Left ventricle myocardium inferior (tissue), 1 donor: ENCODE results near the gene MET. TPM values are rescaled to one million over a fixed set of nuclear protein-coding genes. Genes with fewer than 3 reads are reported as not detected.

Experiments used
- DNase-seq: peaks from one replicate; pipeline ENCODE4 v3.0.0-alpha.2; 2020
- H3K27ac ChIP-seq: fragments of 200-600 bp; replicated peaks from 2 replicates; pipeline ENCODE4 v1.8.0; 2021
- H3K27me3 ChIP-seq: fragments of 200-600 bp; 2 replicates; pipeline ENCODE4 v1.8.0; 2021; ENCODE audit warnings: low read depth
- H3K36me3 ChIP-seq: fragments of 200-600 bp; 2 replicates; pipeline ENCODE4 v1.8.0; 2021
- H3K4me1 ChIP-seq: fragments of 200-600 bp; 2 replicates; pipeline ENCODE4 v1.8.0; 2021
- H3K4me3 ChIP-seq: fragments of 200-600 bp; 2 replicates; pipeline ENCODE4 v1.8.0; 2021; ENCODE audit warnings: mild to moderate bottlenecking, moderate library complexity
- H3K9me3 ChIP-seq: fragments of 200-600 bp; replicated peaks from 2 replicates; pipeline ENCODE4 v1.8.0; 2021
- intact Hi-C: fragments of 100-400 bp; cut with micrococcal nuclease; formaldehyde crosslinking; loops from one replicate; pipeline ENCODE4 v1.11.0; 2022
- total RNA-seq: library from RNA; stranded (reverse); fragmentation: NEBNext Ultra II Directional; extraction: Animal tissue kit (Norgen Biotek cat#: 25700); gene quantifications from one replicate; pipeline ENCODE4 v1.2.1, GENCODE V29; 2021
- TF ChIP-seq, protein P1 (sequence below): fragments of 200-600 bp; IDR thresholded peaks from 2 replicates; pipeline ENCODE4 v1.8.0; 2021; ENCODE audit warnings: antibody characterized with exemption, mild to moderate bottlenecking, borderline replicate concordance
- donor health status: DM: no; HTN: yes; CAD: no; lungs with severe emphysema.

The MET gene
- total RNA-seq, 1 donor from 2014 or later = 13.1 TPM

DNA sequence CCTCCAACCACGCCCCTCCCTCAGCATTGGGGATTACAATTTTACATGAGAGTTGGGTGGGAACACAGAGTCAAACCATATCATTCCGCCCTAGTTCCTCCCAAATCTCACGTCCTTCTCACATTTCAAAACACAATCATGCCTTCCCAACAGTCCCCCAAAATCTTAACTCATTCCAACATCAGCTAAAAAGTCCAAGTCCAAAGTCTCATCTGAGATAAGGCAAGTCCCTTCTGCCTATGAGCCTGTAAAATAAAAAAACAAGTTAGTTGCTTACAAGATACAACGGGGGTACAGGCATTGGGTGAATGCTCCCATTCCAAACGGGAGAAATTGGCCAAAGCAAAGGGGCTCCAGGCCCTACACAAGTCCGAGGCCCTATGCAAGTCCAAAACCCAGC lies 112.7 kb downstream of the MET start:
- no peaks in the 10 kb centered on the region for H3K9me3 ChIP-seq
- intact Hi-C loops = no loop called here
- no peaks in the 10 kb centered on the region for H3K27me3 ChIP-seq
- H3K36me3 ChIP-seq = no peaks in the 10 kb centered on the region
- no peak overlapping the region for H3K4me3 ChIP-seq
- TF ChIP-seq, protein P1, sequence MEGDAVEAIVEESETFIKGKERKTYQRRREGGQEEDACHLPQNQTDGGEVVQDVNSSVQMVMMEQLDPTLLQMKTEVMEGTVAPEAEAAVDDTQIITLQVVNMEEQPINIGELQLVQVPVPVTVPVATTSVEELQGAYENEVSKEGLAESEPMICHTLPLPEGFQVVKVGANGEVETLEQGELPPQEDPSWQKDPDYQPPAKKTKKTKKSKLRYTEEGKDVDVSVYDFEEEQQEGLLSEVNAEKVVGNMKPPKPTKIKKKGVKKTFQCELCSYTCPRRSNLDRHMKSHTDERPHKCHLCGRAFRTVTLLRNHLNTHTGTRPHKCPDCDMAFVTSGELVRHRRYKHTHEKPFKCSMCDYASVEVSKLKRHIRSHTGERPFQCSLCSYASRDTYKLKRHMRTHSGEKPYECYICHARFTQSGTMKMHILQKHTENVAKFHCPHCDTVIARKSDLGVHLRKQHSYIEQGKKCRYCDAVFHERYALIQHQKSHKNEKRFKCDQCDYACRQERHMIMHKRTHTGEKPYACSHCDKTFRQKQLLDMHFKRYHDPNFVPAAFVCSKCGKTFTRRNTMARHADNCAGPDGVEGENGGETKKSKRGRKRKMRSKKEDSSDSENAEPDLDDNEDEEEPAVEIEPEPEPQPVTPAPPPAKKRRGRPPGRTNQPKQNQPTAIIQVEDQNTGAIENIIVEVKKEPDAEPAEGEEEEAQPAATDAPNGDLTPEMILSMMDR = no peak
- peaks cover 24% of the 10 kb centered on the region for H3K4me1 ChIP-seq
- no peak for DNase-seq
- H3K27ac ChIP-seq = no peak overlapping the region

DNA sequence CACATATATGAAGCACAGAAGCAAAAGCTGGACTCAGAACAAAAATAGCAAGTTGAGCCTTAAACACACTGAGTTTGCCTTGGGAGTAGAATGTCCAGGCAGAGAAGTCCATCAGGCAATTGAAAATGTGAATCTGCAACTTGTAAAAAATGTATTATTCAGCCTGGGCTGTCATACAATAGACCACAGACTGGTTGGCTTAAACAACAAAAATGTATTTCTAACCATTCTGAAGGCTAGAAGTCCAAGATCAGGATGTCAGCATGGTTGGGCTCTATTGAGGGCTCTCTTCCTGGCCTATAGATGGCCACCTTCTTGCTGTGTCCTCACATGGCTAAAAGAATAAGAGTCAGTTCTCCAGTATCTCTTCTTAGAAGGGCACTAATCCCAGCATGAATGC lies 113.8 kb downstream of the MET start:
- Histone ChIP-seq H3K27ac (no peak overlapping the region), H3K4me3 (no peak overlapping the region), H3K27me3 (no peaks in the 10 kb centered on the region), H3K4me1 (peaks cover 13% of the 10 kb centered on the region), H3K36me3 (no peaks in the 10 kb centered on the region), H3K9me3 (no peaks in the 10 kb centered on the region)
- no peak for DNase-seq
- intact Hi-C loops = no loop called here
- TF ChIP-seq, protein P1 = no peak

DNA sequence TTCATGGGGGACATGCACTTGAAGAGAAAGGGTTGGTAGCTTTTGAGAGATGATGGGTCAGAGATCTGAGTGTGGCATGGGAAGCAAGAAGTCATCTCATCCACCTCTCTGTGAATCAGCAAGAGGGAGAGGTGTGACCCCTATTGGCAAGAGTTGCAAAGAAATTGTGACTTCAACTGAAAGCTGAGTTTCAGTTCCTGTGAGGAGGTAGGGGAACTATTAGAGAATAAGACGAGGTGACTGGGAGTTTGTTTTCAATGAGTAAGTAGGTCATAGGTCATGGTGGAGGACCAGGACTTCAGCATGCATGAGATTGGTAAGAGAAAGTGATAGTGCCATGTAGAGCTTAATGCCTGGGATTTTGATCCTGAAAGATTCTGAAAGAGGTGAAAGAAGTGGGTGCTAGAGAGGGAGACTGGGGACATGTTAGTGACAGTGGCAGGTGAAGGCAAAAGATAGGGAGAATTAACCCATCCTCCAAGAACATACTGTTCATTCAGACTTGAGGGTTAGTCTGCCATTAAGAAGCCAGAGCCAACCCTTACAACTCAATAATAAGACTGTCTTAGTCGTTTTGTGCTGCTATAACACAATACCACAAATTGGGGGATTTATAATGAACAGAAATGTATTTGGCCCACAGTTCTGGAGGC lies 114.9 kb downstream of the MET start:
- H3K27ac ChIP-seq = no peak overlapping the region

DNA sequence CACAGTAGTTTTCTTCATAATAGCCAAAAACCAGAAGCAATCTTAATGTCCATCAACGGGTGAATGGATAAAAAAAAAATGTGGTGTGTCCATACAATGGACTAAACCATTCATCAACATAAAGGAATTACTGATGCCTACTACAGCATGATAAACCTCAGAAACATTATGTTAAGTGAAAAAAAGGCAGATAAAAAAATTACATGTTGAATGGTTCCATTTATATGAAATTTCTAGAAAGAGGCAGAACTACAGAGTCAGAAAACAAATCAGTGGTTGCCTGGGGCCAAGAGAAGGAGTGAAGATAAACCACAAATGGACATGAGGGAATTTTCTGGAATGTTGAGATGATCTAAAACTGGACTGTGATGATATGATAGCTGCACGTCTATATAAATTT lies 115.9 kb downstream of the MET start:
- H3K27ac ChIP-seq = no peak overlapping the region
- no peaks in the 10 kb centered on the region for H3K27me3 ChIP-seq
- no peaks in the 10 kb centered on the region for H3K9me3 ChIP-seq
- H3K4me3 ChIP-seq = no peak overlapping the region
- DNase-seq = no peak
- TF ChIP-seq, protein P1 = no peak
- peaks cover 7% of the 10 kb centered on the region for H3K4me1 ChIP-seq
- no peaks in the 10 kb centered on the region for H3K36me3 ChIP-seq
- intact Hi-C loops = no loop called here

More for the DNA sequence above, 114.9 kb downstream of the MET start:
- intact Hi-C loops = no loop called here
- Histone ChIP-seq H3K4me1 (peaks cover 7% of the 10 kb centered on the region), H3K4me3 (no peak overlapping the region), H3K36me3 (no peaks in the 10 kb centered on the region), H3K27me3 (no peaks in the 10 kb centered on the region), H3K9me3 (no peaks in the 10 kb centered on the region)
- TF ChIP-seq, protein P1 = peak; percentile 52
- DNase-seq = no peak

DNA sequence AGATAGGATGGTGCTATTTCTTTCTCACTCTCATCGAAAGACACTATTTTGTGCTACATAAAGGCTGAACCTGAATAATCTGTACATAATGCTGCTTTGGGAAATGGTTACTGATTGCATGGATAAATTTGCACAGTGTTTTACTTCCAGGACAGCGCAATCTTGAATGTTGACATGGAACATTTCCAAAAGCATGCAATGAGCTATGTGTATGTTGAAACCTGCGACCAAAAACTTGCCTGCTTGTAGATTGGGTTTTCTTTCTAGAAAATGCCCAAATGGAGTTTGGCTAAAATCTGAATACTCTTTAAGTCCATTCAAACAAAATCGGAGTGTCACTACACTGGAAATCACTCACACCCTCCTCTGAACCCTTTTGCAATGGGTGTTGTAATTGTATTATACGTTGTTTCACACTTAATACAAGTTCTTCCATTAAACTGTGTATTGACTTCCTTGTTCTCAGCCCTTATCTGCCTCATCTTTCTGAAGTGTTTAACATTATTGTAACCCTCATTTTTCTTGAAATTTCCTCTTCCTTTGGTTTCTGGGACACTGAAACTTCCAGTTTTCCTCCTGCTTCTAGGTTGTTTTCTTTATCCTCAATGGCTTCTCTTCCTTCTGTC lies 116.7 kb downstream of the MET start:
- Histone ChIP-seq H3K27me3 (no peaks in the 10 kb centered on the region), H3K27ac (no peak overlapping the region), H3K9me3 (no peaks in the 10 kb centered on the region), H3K36me3 (no peaks in the 10 kb centered on the region), H3K4me1 (peaks cover 7% of the 10 kb centered on the region), H3K4me3 (no peak overlapping the region)
- TF ChIP-seq, protein P1 = no peak
- DNase-seq = no peak
- intact Hi-C loops = no loop called here
